Measurements from ENCODE around the gene SLC25A17. TPM values are rescaled to one million over a fixed set of nuclear protein-coding genes. Genes with fewer than 3 reads are reported as not detected.
"Not testable (repeated sequence)": the region's sequence is repeated elsewhere in the genome, so short reads cannot be mapped to it uniquely, and the experiment has no call there.

Gene SLC25A17
- total and polyA plus RNA-seq, 9 donors = 19.2 to 25.8 (median 22.4) TPM

- Histone ChIP-seq H3K9me3 (replicated peaks; ENCODE audit: control insufficient read depth, low read depth, low read length) (no peaks in the 10 kb centered on the region), H3K4me3 (ENCODE audit: low read length) (no peak overlapping the region), H3K27ac (ENCODE audit: low read length) (no peak overlapping the region), H3K27me3 (ENCODE audit: control insufficient read depth, insufficient read depth, low read length) (no peaks in the 10 kb centered on the region), H3K4me1 (ENCODE audit: control insufficient read depth, insufficient read depth, low read length) (peaks cover 5% of the 10 kb centered on the region), H3K36me3 (ENCODE audit: control insufficient read depth, insufficient read depth, low read length) (no peaks in the 10 kb centered on the region)
- no peak for DNase-seq
- WGBS (ENCODE audit: insufficient coverage) = 83% methylated on average over 10 of the region's 13 CpGs
These were observed 95.7 kb downstream of the SLC25A17 start for GRCh38 chr22:40723396-40723933.

- Histone ChIP-seq H3K4me3 (ENCODE audit: low read length) (no peak overlapping the region), H3K27ac (ENCODE audit: low read length) (no peak overlapping the region), H3K4me1 (ENCODE audit: control insufficient read depth, insufficient read depth, low read length) (peaks cover 5% of the 10 kb centered on the region), H3K9me3 (replicated peaks; ENCODE audit: control insufficient read depth, low read depth, low read length) (no peaks in the 10 kb centered on the region), H3K27me3 (ENCODE audit: control insufficient read depth, insufficient read depth, low read length) (no peaks in the 10 kb centered on the region), H3K36me3 (ENCODE audit: control insufficient read depth, insufficient read depth, low read length) (no peaks in the 10 kb centered on the region)
- WGBS (ENCODE audit: insufficient coverage) = 29% methylated on average over 2 of the region's 6 CpGs
- DNase-seq = no peak
These were observed 97.9 kb downstream of the SLC25A17 start for GRCh38 chr22:40721266-40721665.

GRCh38 chr22:40720538-40721256 lies 98.4 kb downstream of the SLC25A17 start:
- H3K9me3 ChIP-seq (replicated peaks; ENCODE audit: control insufficient read depth, low read depth, low read length) = no peaks in the 10 kb centered on the region
- H3K4me1 ChIP-seq (ENCODE audit: control insufficient read depth, insufficient read depth, low read length) = peaks cover 5% of the 10 kb centered on the region
- H3K27ac ChIP-seq (ENCODE audit: low read length) = no peak overlapping the region
- DNase-seq = no peak
- no peaks in the 10 kb centered on the region for H3K27me3 ChIP-seq (ENCODE audit: control insufficient read depth, insufficient read depth, low read length)
- H3K36me3 ChIP-seq (ENCODE audit: control insufficient read depth, insufficient read depth, low read length) = no peaks in the 10 kb centered on the region
- no peak overlapping the region for H3K4me3 ChIP-seq (ENCODE audit: low read length)
- WGBS (ENCODE audit: insufficient coverage) = 27% methylated on average over 4 of the region's 11 CpGs

- not testable (repeated sequence) for H3K27ac ChIP-seq (ENCODE audit: low read length); H3K4me1 ChIP-seq (ENCODE audit: control insufficient read depth, insufficient read depth, low read length); H3K9me3 ChIP-seq (replicated peaks; ENCODE audit: control insufficient read depth, low read depth, low read length); H3K36me3 ChIP-seq (ENCODE audit: control insufficient read depth, insufficient read depth, low read length); DNase-seq; H3K4me3 ChIP-seq (ENCODE audit: low read length); H3K27me3 ChIP-seq (ENCODE audit: control insufficient read depth, insufficient read depth, low read length)
- no CpG with 5 or more reads among the region's 6 CpGs for WGBS (ENCODE audit: insufficient coverage)
These were observed 99.0 kb downstream of the SLC25A17 start for GRCh38 chr22:40720156-40720537.

Other genes with a start within 250 kb of the SLC25A17 start
- 19.0 TPM for gene MRTFA, start 182.6 kb downstream of the SLC25A17 start, total RNA-seq
- gene MRTFA, start 182.6 kb downstream of the SLC25A17 start, polyA plus RNA-seq (ENCODE audit: insufficient read depth in 1 of 8, insufficient read length in 8 of 8, low replicate concordance in 1 of 8) = 10 to 100 TPM; 21.5 to 35.7 (median 30.1) TPM
- 0.27 TPM for gene MCHR1, start 139.9 kb downstream of the SLC25A17 start, total RNA-seq
- under 1 TPM; 0.14 to 0.56 (median 0.25) TPM for gene MCHR1, start 139.9 kb downstream of the SLC25A17 start, polyA plus RNA-seq (ENCODE audit: insufficient read depth in 1 of 8, insufficient read length in 8 of 8, low replicate concordance in 1 of 8)
- gene ST13, start 37.3 kb upstream of the SLC25A17 start, total RNA-seq = 347 TPM
- gene ST13, start 37.3 kb upstream of the SLC25A17 start, polyA plus RNA-seq (ENCODE audit: insufficient read depth in 1 of 8, insufficient read length in 8 of 8, low replicate concordance in 1 of 8) = 100 to 1,000 TPM; 353 to 484 (median 435) TPM
- gene XPNPEP3, start 37.8 kb upstream of the SLC25A17 start, total RNA-seq = 8.2 TPM
- 10 to 100 TPM in 5 of 8 donors, 1 to 10 TPM in 3; 7.8 to 12.8 (median 10.1) TPM for gene XPNPEP3, start 37.8 kb upstream of the SLC25A17 start, polyA plus RNA-seq (ENCODE audit: insufficient read depth in 1 of 8, insufficient read length in 8 of 8, low replicate concordance in 1 of 8)
- gene DNAJB7, start 42.8 kb upstream of the SLC25A17 start, total RNA-seq = not detected
- gene DNAJB7, start 42.8 kb upstream of the SLC25A17 start, polyA plus RNA-seq (ENCODE audit: insufficient read depth in 1 of 8, insufficient read length in 8 of 8, low replicate concordance in 1 of 8) = under 1 TPM; 0.13 to 0.76 (median 0.34) TPM
- gene RBX1, start 132.0 kb upstream of the SLC25A17 start, total RNA-seq = 66.3 TPM
- gene RBX1, start 132.0 kb upstream of the SLC25A17 start, polyA plus RNA-seq (ENCODE audit: insufficient read depth in 1 of 8, insufficient read length in 8 of 8, low replicate concordance in 1 of 8) = 10 to 100 TPM; 66.1 to 79.8 (median 73.5) TPM

Data from muscle of leg (tissue), 11 donors.